HCEC 1CT (cell line): ENCODE results near the gene TBCD.

ENCODE experiments used
- DNase-seq: peaks from one replicate; pipeline ENCODE4 v3.0.0-alpha.2; 2017

TBCD gene

DNA sequence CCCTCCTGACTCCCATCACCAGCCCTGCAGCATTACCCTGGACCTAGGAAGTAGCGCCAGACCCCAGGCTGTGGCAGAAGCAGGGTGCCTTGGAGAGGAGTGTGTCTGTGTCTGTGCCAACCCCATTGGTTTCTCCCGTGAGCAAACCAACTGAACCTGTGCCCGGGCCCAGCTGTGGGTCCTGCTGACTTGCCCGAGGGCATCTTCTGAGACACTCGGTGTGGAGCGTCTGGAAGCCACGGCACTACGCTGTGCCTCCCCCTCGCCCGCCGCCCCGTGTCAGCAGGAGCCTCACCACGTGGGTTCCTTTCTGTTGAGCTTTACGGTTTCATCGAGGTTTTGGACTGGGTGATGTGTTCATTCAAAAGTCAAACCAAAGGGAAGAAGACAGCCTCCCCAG, 60.2 kb downstream of the TBCD start:
- no peak for DNase-seq

- no peak for DNase-seq
These were observed 60.7 kb downstream of the TBCD start for GRCh38 chr17:82812601-82813000.

- DNase-seq, result no peak
These were observed 61.6 kb downstream of the TBCD start for GRCh38 chr17:82813299-82814051.

GRCh38 chr17:82814834-82815233, 63.0 kb downstream of the TBCD start:
- no peak for DNase-seq

DNA sequence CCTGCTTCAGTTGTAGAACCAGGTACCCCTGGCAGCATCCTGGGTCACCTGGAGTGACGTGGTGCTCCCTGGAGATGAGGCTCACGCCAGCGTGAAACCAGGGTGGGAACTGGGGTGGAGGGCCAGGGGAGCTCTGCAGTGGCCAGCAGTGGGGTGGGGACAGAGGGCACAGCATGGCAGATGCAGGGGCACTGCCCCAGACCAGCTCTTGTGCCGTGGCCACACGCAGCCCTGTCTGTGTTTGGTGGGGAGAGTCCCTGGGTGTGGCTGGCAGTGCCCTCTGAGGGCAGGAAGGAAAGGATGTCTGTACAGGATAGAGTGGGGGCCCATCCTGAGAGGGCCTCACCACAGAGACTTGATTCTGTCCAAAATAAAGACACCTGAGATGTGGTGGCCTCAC, 63.5 kb downstream of the TBCD start:
- DNase-seq, result no peak

- no peak for DNase-seq
These were observed 64.0 kb downstream of the TBCD start for GRCh38 chr17:82815790-82816305.

GRCh38 chr17:82816358-82816757, 64.5 kb downstream of the TBCD start:
- no peak for DNase-seq

DNA sequence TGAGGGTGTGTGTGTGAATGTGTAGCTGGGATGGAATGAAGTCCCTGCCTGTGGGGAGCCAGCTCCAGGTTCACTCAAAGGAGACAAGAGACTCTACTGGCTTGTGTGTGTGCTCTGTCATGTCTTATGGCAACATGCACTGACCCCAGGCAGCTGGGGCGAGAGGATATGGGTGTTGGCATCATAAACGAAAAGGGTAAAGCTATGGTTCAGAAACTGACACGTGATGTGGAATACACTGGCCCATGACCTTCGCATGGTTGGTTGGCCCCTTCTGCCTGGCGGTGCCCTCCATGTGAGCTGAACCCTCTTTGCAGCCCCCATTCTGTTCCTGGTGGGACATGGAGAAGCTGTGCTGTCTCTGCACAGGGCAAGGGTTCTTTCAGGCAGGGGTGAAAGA, 66.1 kb downstream of the TBCD start:
- DNase-seq, result no peak

- no peak for DNase-seq
These were observed 68.7 kb downstream of the TBCD start for GRCh38 chr17:82820278-82821251.

- DNase-seq, result no peak
These were observed 69.7 kb downstream of the TBCD start for GRCh38 chr17:82821554-82821953.

DNA sequence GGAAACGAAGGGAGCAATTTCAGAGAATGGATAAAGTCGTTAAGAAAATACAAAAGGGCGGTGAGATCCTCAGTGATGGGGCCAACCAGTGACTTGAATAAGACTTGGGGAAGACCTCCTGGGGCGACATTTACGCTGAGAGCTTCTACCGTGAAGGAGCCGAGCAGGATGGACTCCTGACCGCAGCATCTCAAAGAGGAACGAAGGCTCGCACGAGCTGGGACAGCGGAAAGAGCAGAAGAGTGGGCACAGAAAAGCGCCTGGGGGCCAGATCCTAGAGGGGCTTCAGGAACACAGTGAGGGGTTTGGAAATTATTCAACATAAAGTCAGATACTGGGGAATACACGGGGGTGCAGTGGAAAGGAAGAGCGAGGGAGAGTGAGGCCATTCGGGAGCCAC, 70.4 kb downstream of the TBCD start:
- no peak for DNase-seq

DNA sequence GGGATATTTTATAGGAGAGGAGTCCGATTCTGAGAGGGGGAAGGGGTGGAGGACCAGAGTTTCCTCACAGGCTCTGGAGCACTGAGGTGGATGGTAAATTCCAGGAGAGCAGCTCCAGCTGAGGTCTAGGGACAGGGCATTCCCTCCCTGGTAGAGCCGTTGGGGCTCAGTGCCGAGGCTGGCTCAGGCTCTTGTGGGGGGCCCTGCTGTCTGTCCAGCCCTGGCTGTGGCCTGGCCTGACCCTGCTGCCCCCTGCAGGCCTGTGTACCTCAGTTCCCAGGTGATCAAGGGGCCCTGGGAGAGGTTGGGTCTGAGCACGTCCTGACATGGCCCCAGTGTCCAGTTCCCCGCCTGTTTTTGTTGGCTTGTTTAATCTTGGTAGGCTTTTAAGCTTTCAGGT, 71.1 kb downstream of the TBCD start:
- no peak for DNase-seq

DNA sequence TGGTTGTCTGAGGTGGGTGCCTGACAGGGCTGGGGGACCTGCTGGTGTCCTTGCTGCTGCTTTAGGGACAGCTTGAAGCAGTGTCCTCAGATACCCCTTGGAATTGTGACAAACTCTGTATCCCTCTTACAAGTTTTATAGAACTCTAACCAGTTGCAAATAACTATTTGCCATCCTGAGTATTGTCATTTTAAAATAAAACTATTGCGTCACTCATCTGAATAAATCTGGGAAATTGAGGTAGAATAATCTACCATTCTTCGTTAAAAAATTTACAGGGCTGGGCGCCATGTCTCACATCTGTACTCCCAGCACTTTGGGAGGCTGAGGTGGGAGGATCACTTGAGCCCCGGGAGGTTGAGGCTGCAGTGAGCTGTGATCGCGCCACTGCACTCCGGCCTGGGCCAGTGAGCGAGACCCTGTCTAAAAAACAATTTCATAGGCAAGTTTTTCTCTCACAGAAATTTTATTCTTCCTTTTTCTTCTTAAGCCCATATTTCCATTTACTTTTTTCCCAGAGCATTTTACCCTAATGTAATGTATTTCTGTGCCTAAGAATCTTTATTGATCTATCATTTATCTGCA, 73.8 kb downstream of the TBCD start:
- no peak for DNase-seq

- no peak for DNase-seq
These were observed 74.3 kb downstream of the TBCD start for GRCh38 chr17:82826211-82826610.

DNA sequence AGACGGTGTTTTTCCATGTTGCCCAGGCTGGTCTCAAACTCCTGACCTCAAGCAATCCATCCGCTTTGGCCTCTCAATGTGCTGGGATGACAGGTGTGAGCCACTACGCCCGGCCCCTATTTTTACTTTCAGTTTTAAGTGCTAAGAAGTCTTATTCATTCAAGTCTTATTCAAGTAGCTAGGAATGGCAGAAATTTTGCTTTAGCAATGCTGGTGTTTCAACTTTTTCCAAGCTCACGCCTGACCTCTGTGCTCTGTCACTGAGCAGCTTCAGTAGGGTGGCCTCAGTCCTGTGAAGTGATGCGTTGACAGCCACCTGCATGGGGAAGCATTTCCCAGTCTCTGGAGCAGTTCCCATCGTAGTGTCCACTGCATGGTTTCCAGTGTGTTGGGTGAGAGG, 75.1 kb downstream of the TBCD start:
- DNase-seq, result no peak

DNA sequence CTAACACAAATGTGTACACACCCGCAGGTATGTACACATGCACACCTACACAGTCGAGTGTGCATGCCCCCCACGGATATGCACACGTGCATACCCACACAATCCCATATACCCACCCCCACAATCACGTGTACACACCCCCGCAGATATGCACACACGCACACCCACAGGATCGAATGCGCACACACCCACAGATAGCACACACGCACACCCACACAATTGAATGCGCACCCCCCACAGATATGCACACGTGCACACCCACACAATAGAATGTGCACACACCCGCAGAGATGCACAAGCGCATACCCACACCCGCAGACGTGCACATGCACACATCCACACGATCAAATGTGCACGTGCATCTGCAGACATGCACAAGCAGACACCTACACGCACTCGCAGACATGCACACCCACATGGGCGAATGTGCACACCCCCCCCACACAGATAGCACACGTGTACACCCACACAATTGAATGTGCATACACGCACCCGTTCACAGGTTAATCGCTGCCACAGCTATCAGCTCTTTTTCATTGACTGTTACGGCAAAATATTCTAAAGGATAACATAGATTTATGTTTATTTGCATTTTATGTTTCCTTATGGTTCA, 77.1 kb downstream of the TBCD start:
- no peak for DNase-seq

GRCh38 chr17:82830249-82830661, 78.4 kb downstream of the TBCD start:
- no peak for DNase-seq

DNA sequence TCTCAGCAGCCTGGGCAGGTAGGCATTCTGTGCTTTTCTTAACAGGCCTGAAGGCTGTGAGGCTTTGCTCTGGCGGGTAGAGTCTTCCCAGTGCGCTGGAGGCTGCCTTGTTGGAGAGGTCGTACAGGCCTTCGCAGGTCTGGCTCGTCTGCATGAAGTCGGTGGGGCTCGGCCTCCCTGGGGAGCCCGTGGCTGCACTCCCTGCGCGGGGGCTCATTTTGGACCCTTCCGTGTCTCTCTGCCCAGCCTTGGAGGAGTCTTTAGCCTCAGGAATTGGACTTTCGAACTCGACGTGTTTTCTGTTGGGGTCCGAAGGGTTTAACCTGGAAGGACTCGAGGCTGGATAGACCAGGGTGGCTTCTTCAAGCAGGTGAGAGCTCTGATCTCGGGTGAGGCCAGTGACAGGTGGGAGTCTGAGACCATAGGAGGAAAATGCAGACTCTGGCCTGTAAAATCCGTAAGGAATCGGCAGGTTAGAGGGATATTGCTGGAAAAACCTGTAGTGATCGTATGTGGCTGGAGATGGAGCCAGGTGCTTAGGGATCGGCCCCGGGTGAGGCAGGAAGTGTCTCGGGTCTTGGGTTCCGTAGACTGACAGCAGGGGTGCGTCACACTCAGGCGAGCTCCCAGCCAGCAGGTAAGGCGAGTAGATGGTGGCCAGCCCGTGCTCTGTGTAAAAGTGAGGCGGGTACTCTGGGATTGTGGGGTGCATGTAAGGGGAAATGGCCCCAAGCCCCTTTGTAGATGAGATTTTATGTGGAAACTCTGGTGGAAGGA, 79.4 kb downstream of the TBCD start:
- DNase-seq, result no peak

DNA sequence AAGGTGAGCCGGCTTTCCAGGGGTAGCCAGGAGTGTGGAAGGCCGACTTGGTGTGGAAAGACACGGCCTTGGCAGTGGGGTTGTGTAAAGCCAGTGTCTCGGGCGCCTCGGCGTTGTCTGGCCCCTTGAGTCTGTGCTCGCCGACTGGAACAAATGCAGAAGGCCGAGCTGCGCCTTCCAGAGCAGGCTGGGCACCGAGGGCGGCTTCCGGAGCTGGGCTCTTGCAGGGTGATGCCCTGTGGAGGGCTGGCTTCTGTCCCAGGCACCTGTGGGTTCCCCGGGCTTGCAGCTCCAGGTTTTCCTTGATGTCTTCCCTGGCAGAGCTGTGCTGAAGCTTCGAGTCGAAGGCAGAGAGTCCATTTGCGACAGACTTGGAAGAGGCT, 79.9 kb downstream of the TBCD start:
- no peak for DNase-seq

GRCh38 chr17:82832411-82832810, 80.5 kb downstream of the TBCD start:
- DNase-seq, result no peak

DNA sequence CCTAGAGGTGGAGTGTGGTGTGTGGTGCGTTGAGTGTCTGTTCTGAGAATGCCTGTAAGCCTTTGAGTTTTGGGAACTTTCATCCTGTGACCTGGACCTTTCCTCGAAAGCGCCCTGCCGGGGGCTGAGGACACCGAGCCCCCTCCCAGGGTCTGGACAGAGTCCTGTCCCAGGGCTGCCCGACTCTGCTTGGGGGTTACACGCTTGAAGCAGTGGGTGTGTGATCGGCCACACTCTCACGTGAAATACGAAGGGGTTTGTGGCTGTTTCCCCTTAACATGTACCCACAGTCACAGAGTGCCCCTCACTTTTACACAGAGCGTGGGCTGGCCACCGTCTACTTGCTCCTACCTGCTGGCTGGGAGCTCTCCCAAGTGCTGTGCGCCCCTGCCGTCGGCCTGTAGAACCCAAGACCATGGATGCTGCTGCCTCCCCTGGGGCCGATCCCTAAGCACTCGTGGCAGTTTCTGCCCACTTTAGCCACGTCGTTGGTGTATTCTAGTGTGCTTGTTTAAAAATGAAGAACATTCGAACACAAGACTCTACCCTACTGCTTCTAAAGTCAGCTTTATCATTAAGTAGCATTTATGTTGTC, 81.1 kb downstream of the TBCD start:
- no peak for DNase-seq

DNA sequence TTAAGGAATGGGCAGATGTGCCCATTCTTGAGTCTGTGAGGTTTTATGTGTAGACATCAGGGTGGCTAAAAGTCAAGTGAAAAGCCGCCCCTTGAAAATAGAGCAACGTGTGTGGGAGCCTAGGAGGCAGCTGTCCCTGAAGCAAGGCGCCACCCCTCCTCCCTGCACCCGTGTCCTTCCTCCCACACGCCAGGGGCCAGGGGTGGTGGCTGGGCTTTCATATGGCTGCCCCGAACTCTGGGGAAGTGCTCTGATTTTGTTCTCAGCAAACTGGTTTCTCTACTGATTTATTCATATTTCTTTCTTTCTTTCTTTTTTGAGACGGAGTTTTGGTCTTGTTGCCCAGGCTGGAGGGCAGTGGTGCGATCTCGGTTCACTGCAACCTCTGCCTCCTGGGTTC, 83.3 kb downstream of the TBCD start:
- DNase-seq, result no peak
